HCT116 (cell line): Measurements from ENCODE around the gene TENM4. TPM values are rescaled to one million over a fixed set of nuclear protein-coding genes. Genes with fewer than 3 reads are reported as not detected.
A peak's percentile ranks its signal among the peaks of the same experiment; 100 is the strongest.

ENCODE experiments used
- ATAC-seq: fragments of 200-7000 bp; cut with Tn5 transposase; 2 replicates; pipeline ENCODE4 v1.9.1; 2020; ENCODE audit warnings: mild to moderate bottlenecking, moderate library complexity
- BruUV-seq: library from RNA; stranded (reverse); fragments of 400-500 nt; replicated peaks from 2 replicates; lab custom pipeline; 2021; lab: Mats Ljungman, UMichigan
- CTCF ChIA-PET: fragments of 300-600 bp; sonication (Branson Sonifier 250); formaldehyde crosslinking; loops from one replicate; lab custom pipeline; 2021; ENCODE audit warnings: antibody characterized with exemption; lab: Charles Lee
- POLR2A ChIA-PET: fragments of 300-600, 350-600 bp; sonication (Branson Sonifier 250); formaldehyde crosslinking; loops from one replicate; lab custom pipeline; 2021; ENCODE audit warnings: antibody characterized with exemption; lab: Charles Lee
- RAD21 ChIA-PET, 2 experiments: fragments of 300-600 bp; sonication (Branson Sonifier 250); formaldehyde crosslinking; loops; one replicate each; lab custom pipeline; 2023; ENCODE audit warnings: low total read pairs in 2 of 2; ENCODE audit not compliant: uncharacterized antibody in 2 of 2, unreplicated experiment in 2 of 2, low non-redundant PET in 1 of 2; lab: Charles Lee
- DNase-seq: peaks from one replicate; pipeline ENCODE4 v3.0.0-alpha.2; 2010; ENCODE audit warnings: low read depth, low spot score
- H2AFZ ChIP-seq: fragments of 200-600 bp; shearing (Covaris generic), sonication (generic); 2 replicates; pipeline ENCODE4 v1.6.1; 2017; ENCODE audit warnings: low read depth, mixed run types, mixed read lengths, antibody characterized with exemption, low read length; ENCODE audit not compliant: poor library complexity, severe bottlenecking
- H3K27ac ChIP-seq: 2 replicates; pipeline ENCODE4 v1.5.1; 2012; ENCODE audit warnings: low read depth, low read length
- H3K27me3 ChIP-seq: fragments of 200-600 bp; sonication (generic); 2 replicates; pipeline ENCODE4 v1.6.1; 2016; ENCODE audit warnings: mixed run types, low read length, mixed read lengths; ENCODE audit not compliant: insufficient read depth
- H3K36me3 ChIP-seq, 2 experiments: fragments of 200-500 bp in 1 of 2; fragments of 200-600 bp in 1 of 2; sonication (Bioruptor generic) in 1 of 2; sonication (generic) in 1 of 2; 2 replicates each; pipeline versions ENCODE4 v1.5.1 to v1.6.1; 2014 to 2016; ENCODE audit warnings: low read length in 2 of 2, inconsistent platforms in 1 of 2, mixed read lengths in 1 of 2, mixed run types in 1 of 2; ENCODE audit not compliant: insufficient read depth in 2 of 2, control insufficient read depth in 1 of 2
- H3K4me1 ChIP-seq, 2 experiments: fragments of 200-600 bp in 1 of 2; sonication (generic) in 1 of 2; 2 replicates each; pipeline versions ENCODE4 v1.5.1 to v1.6.1; 2012 to 2017; ENCODE audit warnings: low read length in 2 of 2, inconsistent platforms in 1 of 2, mild to moderate bottlenecking in 1 of 2, mixed read lengths in 1 of 2, mixed run types in 1 of 2, moderate library complexity in 1 of 2; ENCODE audit not compliant: insufficient read depth in 2 of 2, control insufficient read depth in 1 of 2
- H3K4me2 ChIP-seq: fragments of 200-600 bp; sonication (generic); 2 replicates; pipeline ENCODE4 v1.6.1; 2017; ENCODE audit warnings: mixed run types, low read length, mixed read lengths
- H3K4me3 ChIP-seq, 2 experiments: fragments of 200-600 bp in 1 of 2; sonication (generic) in 1 of 2; replicated peaks in 1 of 2; 2 replicates each; pipeline ENCODE4 v1.5.1; 2011 to 2016; ENCODE audit warnings: low read length in 2 of 2, control low read depth in 1 of 2, low read depth in 1 of 2, mild to moderate bottlenecking in 1 of 2, mixed read lengths in 1 of 2, mixed run types in 1 of 2
- H3K79me2 ChIP-seq: fragments of 200-600 bp; sonication (generic); 2 replicates; pipeline ENCODE4 v1.6.1; 2017; ENCODE audit warnings: mild to moderate bottlenecking, mixed run types, low read length, moderate library complexity, mixed read lengths; ENCODE audit not compliant: insufficient read depth
- H3K9ac ChIP-seq: fragments of 200-600 bp; sonication (generic); 2 replicates; pipeline ENCODE4 v1.6.1; 2016; ENCODE audit warnings: low read length, mixed read lengths
- H3K9me2 ChIP-seq: fragments of 200-600 bp; sonication (generic), shearing (Covaris generic); 2 replicates; pipeline ENCODE4 v1.6.1; 2017; ENCODE audit warnings: mixed run types, mild to moderate bottlenecking, moderate library complexity; ENCODE audit not compliant: insufficient read depth
- H3K9me3 ChIP-seq, 2 experiments: fragments of 200-500 bp in 1 of 2; fragments of 200-600 bp in 1 of 2; sonication (Bioruptor generic) in 1 of 2; sonication (generic) in 1 of 2; 2 replicates each; pipeline ENCODE4 v1.6.1; 2014 to 2017; ENCODE audit warnings: low read length in 2 of 2, mixed read lengths in 2 of 2, inconsistent platforms in 1 of 2, low read depth in 1 of 2, mild to moderate bottlenecking in 1 of 2, mixed run types in 1 of 2, moderate library complexity in 1 of 2; ENCODE audit not compliant: control insufficient read depth in 1 of 2, insufficient read depth in 1 of 2
- H4K20me1 ChIP-seq: fragments of 200-600 bp; sonication (generic), shearing (Covaris generic); 2 replicates; pipeline ENCODE4 v1.6.1; 2017; ENCODE audit warnings: mixed run types, mild to moderate bottlenecking, moderate library complexity; ENCODE audit not compliant: insufficient read depth
- CEBPB ChIP-seq: IDR thresholded peaks from 2 replicates; pipeline ENCODE4 v1.6.1; 2012; ENCODE audit warnings: low read depth
- JUND ChIP-seq: IDR thresholded peaks from 2 replicates; pipeline ENCODE4 v1.6.1; 2012
- POLR2AphosphoS5 ChIP-seq: IDR thresholded peaks from 2 replicates; pipeline ENCODE4 v1.6.1; 2011; ENCODE audit warnings: mild to moderate bottlenecking, low read depth, low read length, moderate library complexity
- SP1 ChIP-seq: IDR thresholded peaks from 2 replicates; pipeline ENCODE4 v1.6.1; 2012; ENCODE audit warnings: low read depth
- SRF ChIP-seq: IDR thresholded peaks from 2 replicates; pipeline ENCODE4 v1.6.1; 2012; ENCODE audit warnings: low read depth
- TCF7L2 ChIP-seq: IDR thresholded peaks from 2 replicates; pipeline ENCODE4 v1.7.0; 2011; ENCODE audit warnings: borderline replicate concordance, inconsistent platforms; ENCODE audit not compliant: insufficient read depth, insufficient read length; ENCODE audit errors: extremely low read depth
- ZBTB33 ChIP-seq: IDR thresholded peaks from 2 replicates; pipeline ENCODE4 v1.6.1; 2011; ENCODE audit warnings: mild to moderate bottlenecking, low read length, moderate library complexity; ENCODE audit not compliant: insufficient replicate concordance; ENCODE audit errors: extremely low read depth
- ZNF274 ChIP-seq: fragments of 200-500 bp; sonication (Bioruptor generic); IDR thresholded peaks from 2 replicates; pipeline ENCODE4 v1.6.1; 2014; ENCODE audit warnings: mild to moderate bottlenecking, low read depth, low read length, inconsistent platforms
- intact Hi-C: fragments of 100-400 bp; cut with micrococcal nuclease; formaldehyde crosslinking; loops from 2 replicates; pipeline ENCODE4 v1.10.0; 2022
- total RNA-seq: library from RNA; stranded (reverse); gene quantifications from one replicate; pipeline ENCODE4 v1.2.1, GENCODE V29; 2021; ENCODE audit not compliant: unreplicated experiment
- TF ChIP-seq, protein P1 (sequence below), 3 experiments: fragments of 200-600 bp in 1 of 3; sonication (generic) in 1 of 3; IDR thresholded peaks in 2 of 3; conservative IDR thresholded peaks in 1 of 3; 2 replicates each; pipeline ENCODE4 v1.5.1; 2012 to 2017; ENCODE audit warnings: low read depth in 2 of 3, low read length in 2 of 3, antibody characterized with exemption in 1 of 3, borderline replicate concordance in 1 of 3, control low read depth in 1 of 3, mild to moderate bottlenecking in 1 of 3, mixed read lengths in 1 of 3, mixed run types in 1 of 3, moderate library complexity in 1 of 3; ENCODE audit not compliant: insufficient read depth in 1 of 3
- TF ChIP-seq, protein P2 (sequence below): IDR thresholded peaks from 2 replicates; pipeline ENCODE4 v1.6.1; 2012

TENM4 gene
- total RNA-seq, 1 experiment from 2014 or later, result 0.05 TPM

GRCh38 chr11:78815831-78816230 is 625.0 kb downstream of the TENM4 start (continued):
- no peak for TF ChIP-seq ZBTB33
- no peak for TF ChIP-seq TCF7L2
- no peak for TF ChIP-seq SP1
- TF ChIP-seq, protein P1, sequence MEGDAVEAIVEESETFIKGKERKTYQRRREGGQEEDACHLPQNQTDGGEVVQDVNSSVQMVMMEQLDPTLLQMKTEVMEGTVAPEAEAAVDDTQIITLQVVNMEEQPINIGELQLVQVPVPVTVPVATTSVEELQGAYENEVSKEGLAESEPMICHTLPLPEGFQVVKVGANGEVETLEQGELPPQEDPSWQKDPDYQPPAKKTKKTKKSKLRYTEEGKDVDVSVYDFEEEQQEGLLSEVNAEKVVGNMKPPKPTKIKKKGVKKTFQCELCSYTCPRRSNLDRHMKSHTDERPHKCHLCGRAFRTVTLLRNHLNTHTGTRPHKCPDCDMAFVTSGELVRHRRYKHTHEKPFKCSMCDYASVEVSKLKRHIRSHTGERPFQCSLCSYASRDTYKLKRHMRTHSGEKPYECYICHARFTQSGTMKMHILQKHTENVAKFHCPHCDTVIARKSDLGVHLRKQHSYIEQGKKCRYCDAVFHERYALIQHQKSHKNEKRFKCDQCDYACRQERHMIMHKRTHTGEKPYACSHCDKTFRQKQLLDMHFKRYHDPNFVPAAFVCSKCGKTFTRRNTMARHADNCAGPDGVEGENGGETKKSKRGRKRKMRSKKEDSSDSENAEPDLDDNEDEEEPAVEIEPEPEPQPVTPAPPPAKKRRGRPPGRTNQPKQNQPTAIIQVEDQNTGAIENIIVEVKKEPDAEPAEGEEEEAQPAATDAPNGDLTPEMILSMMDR (IDR thresholded peaks at IDR 0.05 in 2 of 3, conservative IDR thresholded peaks at IDR 0.05 in 1 of 3; ENCODE audit: borderline replicate concordance in 1 of 3, insufficient read depth in 1 of 3, low read depth in 2 of 3, low read length in 2 of 3), result no peak
- TF ChIP-seq SRF, result no peak

GRCh38 chr11:78812513-78813293 is 628.1 kb downstream of the TENM4 start:
- no peak for DNase-seq
- TF ChIP-seq ZBTB33 (no peak), CEBPB (no peak), ZNF274 (no peak), POLR2AphosphoS5 (no peak), SRF (no peak), JUND (no peak), SP1 (no peak)
- TF ChIP-seq, protein P2, sequence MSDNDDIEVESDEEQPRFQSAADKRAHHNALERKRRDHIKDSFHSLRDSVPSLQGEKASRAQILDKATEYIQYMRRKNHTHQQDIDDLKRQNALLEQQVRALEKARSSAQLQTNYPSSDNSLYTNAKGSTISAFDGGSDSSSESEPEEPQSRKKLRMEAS, result no peak
- TF ChIP-seq, protein P1 (IDR thresholded peaks at IDR 0.05 in 2 of 3, conservative IDR thresholded peaks at IDR 0.05 in 1 of 3; ENCODE audit: borderline replicate concordance in 1 of 3, insufficient read depth in 1 of 3, low read depth in 2 of 3, low read length in 2 of 3), result no peak
- TF ChIP-seq, all 23 proteins: peak for 0
- H4K20me1 ChIP-seq, result no peaks in the 10 kb centered on the region
- intact Hi-C loops, result no loop called here
- no peak overlapping the region for H3K9ac ChIP-seq
- H3K9me2 ChIP-seq, result no peaks in the 10 kb centered on the region
- ChIA-PET POLR2A (no interaction called here), RAD21 (no interaction called here), CTCF (no interaction called here)
- H2AFZ ChIP-seq, result no peak overlapping the region
- 0 out of 2 replicates have a peak, but pooled peaks cover 7% of the 10 kb centered on the region for H3K27me3 ChIP-seq
- no peaks in the 10 kb centered on the region for H3K4me1 ChIP-seq
- no peak overlapping the region for H3K4me2 ChIP-seq
- H3K36me3 ChIP-seq, result no peaks in the 10 kb centered on the region
- no peaks in the 10 kb centered on the region for H3K9me3 ChIP-seq
- H3K79me2 ChIP-seq, result no peaks in the 10 kb centered on the region
- H3K27ac ChIP-seq, result no peak overlapping the region
- no TSS peak for BruUV-seq
- ATAC-seq, result peak; percentile 47; the same call in 1 of the 2 replicates
- no peak overlapping the region for H3K4me3 ChIP-seq
